Panc1 (cell line): ENCODE measurements around the gene SYNE1.

Experiments used
- CTCF ChIP-seq: fragments of 450-650 bp; IDR thresholded peaks from 2 replicates; pipeline ENCODE4 v1.5.1; 2017; ENCODE audit warnings: mild to moderate bottlenecking
- POLR2AphosphoS5 ChIP-seq: IDR thresholded peaks from 2 replicates; pipeline ENCODE4 v1.6.1; 2012; ENCODE audit warnings: mild to moderate bottlenecking, low read depth, low read length, moderate library complexity

DNA sequence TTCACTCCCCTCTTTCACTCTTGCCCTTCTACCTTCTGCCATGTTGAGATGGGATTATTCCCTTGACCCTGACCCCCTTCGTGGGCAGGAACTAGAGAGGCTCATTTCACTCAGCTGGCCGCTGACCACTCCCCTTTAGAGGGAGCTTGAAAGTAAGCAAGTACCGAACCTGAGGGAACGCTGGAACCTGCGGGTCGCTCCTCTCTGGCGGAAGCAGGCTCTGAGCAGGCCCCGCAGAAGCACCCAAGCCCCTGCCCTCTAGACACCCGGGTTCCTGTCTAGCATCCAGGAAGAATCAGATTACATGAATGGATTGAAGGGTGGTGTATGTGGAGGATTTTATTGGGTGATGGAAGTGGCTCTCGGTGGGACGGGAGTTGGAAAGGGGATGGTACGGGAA lies 48.7 kb upstream of the SYNE1 start:
- TF ChIP-seq CTCF (no peak), POLR2AphosphoS5 (no peak)
